HEK293 (cell line): Measurements from ENCODE around the gene FUOM.

Experiments used
- BCL11A ChIP-seq: fragments of 450-650 bp; formaldehyde crosslinking; IDR thresholded peaks from 2 replicates; pipeline ENCODE4 v1.5.1; 2016; ENCODE audit warnings: low read depth, missing biosample characterization, missing genetic modification characterization
- BCL6B ChIP-seq: fragments of 450-650 bp; formaldehyde crosslinking; IDR thresholded peaks from 2 replicates; pipeline ENCODE4 v1.5.1; 2017; ENCODE audit warnings: missing biosample characterization, missing genetic modification characterization
- CTCF ChIP-seq: fragments of 450-650 bp; formaldehyde crosslinking; IDR thresholded peaks from 2 replicates; pipeline ENCODE4 v1.5.1; 2016; ENCODE audit warnings: missing biosample characterization, missing genetic modification characterization
- EGR2 ChIP-seq: fragments of 450-650 bp; formaldehyde crosslinking; IDR thresholded peaks from 2 replicates; pipeline ENCODE4 v1.5.1; 2016; ENCODE audit warnings: low read depth, missing biosample characterization, missing genetic modification characterization
- ELK4 ChIP-seq: IDR thresholded peaks from 2 replicates; pipeline ENCODE4 v1.6.1; 2011; ENCODE audit warnings: mild to moderate bottlenecking, low read depth, low read length, borderline replicate concordance
- GLI4 ChIP-seq: fragments of 450-650 bp; formaldehyde crosslinking; IDR thresholded peaks from 2 replicates; pipeline ENCODE4 v1.5.1; 2016; ENCODE audit warnings: missing biosample characterization, missing genetic modification characterization
- KLF10 ChIP-seq: fragments of 450-650 bp; IDR thresholded peaks from 2 replicates; pipeline ENCODE4 v1.5.1; 2018; ENCODE audit warnings: missing biosample characterization, mild to moderate bottlenecking, missing genetic modification characterization
- KLF16 ChIP-seq: fragments of 450-650 bp; formaldehyde crosslinking; IDR thresholded peaks from 2 replicates; pipeline ENCODE4 v1.5.1; 2017; ENCODE audit warnings: missing biosample characterization, missing genetic modification characterization
- KLF7 ChIP-seq: fragments of 450-650 bp; formaldehyde crosslinking; IDR thresholded peaks from 2 replicates; pipeline ENCODE4 v1.5.1; 2016; ENCODE audit warnings: missing biosample characterization, missing genetic modification characterization, borderline replicate concordance
- KLF9 ChIP-seq: fragments of 450-650 bp; formaldehyde crosslinking; IDR thresholded peaks from 2 replicates; pipeline ENCODE4 v1.5.1; 2016; ENCODE audit warnings: missing biosample characterization, missing genetic modification characterization, low read depth
- REPIN1 ChIP-seq: fragments of 450-650 bp; formaldehyde crosslinking; IDR thresholded peaks from 2 replicates; pipeline ENCODE4 v1.5.1; 2017; ENCODE audit warnings: missing biosample characterization, missing genetic modification characterization, low read depth
- REST ChIP-seq: fragments of 450-650 bp; formaldehyde crosslinking; IDR thresholded peaks from 2 replicates; pipeline ENCODE4 v1.5.1; 2016; ENCODE audit warnings: missing biosample characterization, missing genetic modification characterization
- ZBTB17 ChIP-seq: fragments of 450-650 bp; formaldehyde crosslinking; IDR thresholded peaks from 2 replicates; pipeline ENCODE4 v1.5.1; 2016; ENCODE audit warnings: missing biosample characterization, missing genetic modification characterization
- ZBTB26 ChIP-seq: fragments of 450-650 bp; formaldehyde crosslinking; optimal IDR thresholded peaks from 2 replicates; pipeline ENCODE3; 2016; ENCODE audit warnings: missing biosample characterization, mild to moderate bottlenecking, missing genetic modification characterization
- ZBTB48 ChIP-seq: fragments of 450-650 bp; formaldehyde crosslinking; IDR thresholded peaks from 2 replicates; pipeline ENCODE4 v1.5.1; 2016; ENCODE audit warnings: missing biosample characterization, missing genetic modification characterization
- ZIC2 ChIP-seq: fragments of 450-650 bp; formaldehyde crosslinking; IDR thresholded peaks from 2 replicates; pipeline ENCODE4 v1.5.1; 2016; ENCODE audit warnings: missing biosample characterization, missing genetic modification characterization
- ZNF132 ChIP-seq: fragments of 450-650 bp; formaldehyde crosslinking; IDR thresholded peaks from 2 replicates; pipeline ENCODE4 v1.5.1; 2017; ENCODE audit warnings: missing biosample characterization, missing genetic modification characterization, borderline replicate concordance
- ZNF18 ChIP-seq: fragments of 450-650 bp; formaldehyde crosslinking; IDR thresholded peaks from 2 replicates; pipeline ENCODE4 v1.5.1; 2016; ENCODE audit warnings: missing biosample characterization, missing genetic modification characterization
- ZNF2 ChIP-seq: fragments of 450-650 bp; formaldehyde crosslinking; IDR thresholded peaks from 2 replicates; pipeline ENCODE4 v1.5.1; 2016; ENCODE audit warnings: missing biosample characterization, missing genetic modification characterization
- ZNF221 ChIP-seq: fragments of 450-650 bp; formaldehyde crosslinking; IDR thresholded peaks from 2 replicates; pipeline ENCODE4 v1.5.1; 2017; ENCODE audit warnings: missing biosample characterization, missing genetic modification characterization, borderline replicate concordance
- ZNF354C ChIP-seq: fragments of 450-650 bp; formaldehyde crosslinking; IDR thresholded peaks from 2 replicates; pipeline ENCODE4 v1.5.1; 2016; ENCODE audit warnings: missing biosample characterization, missing genetic modification characterization, low read depth, borderline replicate concordance
- ZNF391 ChIP-seq: fragments of 450-650 bp; formaldehyde crosslinking; IDR thresholded peaks from 2 replicates; pipeline ENCODE4 v1.5.1; 2016; ENCODE audit warnings: low read depth, missing biosample characterization, missing genetic modification characterization, borderline replicate concordance
- ZNF416 ChIP-seq: fragments of 450-650 bp; formaldehyde crosslinking; IDR thresholded peaks from 2 replicates; pipeline ENCODE4 v1.5.1; 2016; ENCODE audit warnings: missing biosample characterization, missing genetic modification characterization
- ZNF596 ChIP-seq: fragments of 450-650 bp; IDR thresholded peaks from 2 replicates; pipeline ENCODE4 v1.5.0; 2018; ENCODE audit warnings: missing biosample characterization, mild to moderate bottlenecking, missing genetic modification characterization, moderate library complexity
- ZNF639 ChIP-seq: fragments of 450-650 bp; formaldehyde crosslinking; IDR thresholded peaks from 2 replicates; pipeline ENCODE4 v1.5.1; 2016; ENCODE audit warnings: missing biosample characterization, missing genetic modification characterization
- ZNF768 ChIP-seq: fragments of 450-650 bp; formaldehyde crosslinking; IDR thresholded peaks from 2 replicates; pipeline ENCODE4 v1.5.1; 2018; ENCODE audit warnings: missing biosample characterization, mild to moderate bottlenecking, missing genetic modification characterization
- ZSCAN16 ChIP-seq: fragments of 450-650 bp; formaldehyde crosslinking; IDR thresholded peaks from 2 replicates; pipeline ENCODE4 v1.5.1; 2016; ENCODE audit warnings: missing biosample characterization, missing genetic modification characterization

FUOM gene

GRCh38 chr10:133394064-133394663 lies 36.3 kb upstream of the FUOM start, which contains the start of gene MTG1 (continued):
- TF ChIP-seq KLF9 (tag by site-specific recombination): peak; percentile 85
- TF ChIP-seq BCL11A (tag by site-specific recombination): peak; percentile 73
- peak; percentile 15; the same call in 1 of the 2 replicates for TF ChIP-seq ZNF639 (tag by site-specific recombination)
- peak; percentile 97 for TF ChIP-seq CTCF (tag by site-specific recombination)
- peak; percentile 43 for TF ChIP-seq EGR2 (tag by site-specific recombination)
- TF ChIP-seq ZIC2 (tag by site-specific recombination): peak; percentile 95
- no peak for TF ChIP-seq ZNF354C (tag by site-specific recombination)
- no peak for TF ChIP-seq ZNF416 (tag by site-specific recombination)
- peak; percentile 78; the same call in 1 of the 2 replicates for TF ChIP-seq KLF7
- no peak for TF ChIP-seq ZNF132
- TF ChIP-seq ZBTB17 (tag by site-specific recombination): peak; percentile 61
- TF ChIP-seq ZNF391: peak; percentile 88; the same call in 1 of the 2 replicates
- TF ChIP-seq ZNF221 (tag by site-specific recombination): no peak
- peak; percentile 93; the same call in 1 of the 2 replicates for TF ChIP-seq REPIN1
- TF ChIP-seq ZSCAN16 (tag by site-specific recombination): peak; percentile 71; the same call in 1 of the 2 replicates
- peak; percentile 99 for TF ChIP-seq ZBTB26 (tag by site-specific recombination)
- TF ChIP-seq GLI4 (tag by site-specific recombination): peak; percentile 93; the same call in 1 of the 2 replicates
- peak; percentile 89 for TF ChIP-seq ZNF2 (tag by site-specific recombination)
- TF ChIP-seq ZNF768 (tag by site-specific recombination): no peak; the same call in 1 of the 2 replicates
- peak; percentile 49; the same call in 1 of the 2 replicates for TF ChIP-seq ZNF596 (tag by site-specific recombination)
- TF ChIP-seq KLF10 (tag by site-specific recombination): peak; percentile 45; the same call in 1 of the 2 replicates
- peak; percentile 54; the same call in 1 of the 2 replicates for TF ChIP-seq ELK4
- no peak for TF ChIP-seq BCL6B (tag by site-specific recombination)
- TF ChIP-seq KLF16: peak; percentile 95
- peak; percentile 65 for TF ChIP-seq REST (tag by site-specific recombination)
- TF ChIP-seq ZBTB48 (tag by site-specific recombination): peak; percentile 43; the same call in 1 of the 2 replicates
- TF ChIP-seq ZNF18 (tag by site-specific recombination): no peak
